ENCODE measurements around the gene SRRD. TPM values are rescaled to one million over a fixed set of nuclear protein-coding genes. Genes with fewer than 3 reads are reported as not detected.

SRRD gene
- total RNA-seq, 4 donors from 2014 or later = 4.2 to 17.3 (median 10.1) TPM

DNA sequence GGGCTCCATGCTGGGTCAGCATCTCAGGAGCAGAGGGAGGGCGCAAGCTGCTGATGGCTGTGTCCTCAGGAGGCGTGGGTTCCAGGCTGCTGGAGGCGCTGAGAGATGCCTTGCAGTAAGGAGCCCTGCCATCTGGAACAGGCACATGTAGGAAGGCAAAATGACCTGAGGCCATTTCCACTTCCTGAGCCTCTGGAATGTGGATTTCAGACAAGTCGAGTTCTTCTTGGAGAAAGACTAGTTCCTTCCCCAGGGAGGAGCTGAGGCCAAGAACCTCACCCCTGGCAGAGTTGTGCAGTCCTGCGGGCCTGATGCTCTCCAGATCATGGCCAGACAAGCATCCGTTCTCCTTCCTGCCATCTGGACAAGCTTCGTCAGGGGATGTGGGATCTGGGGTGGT lies 19.4 kb upstream of the SRRD start:
- Histone ChIP-seq H3K36me3 (peaks cover 0 to 71% (median 0%) of the 10 kb centered on the region in 3 donors), H3K27me3 (no peaks in the 10 kb centered on the region), H3K4me3 (no peak overlapping the region), H3K9me3 (no peaks in the 10 kb centered on the region), H3K4me1 (peaks cover 0 to 6% (median 0%) of the 10 kb centered on the region in 4 donors), H3K27ac (no peak overlapping the region)
- TF ChIP-seq, protein P1, sequence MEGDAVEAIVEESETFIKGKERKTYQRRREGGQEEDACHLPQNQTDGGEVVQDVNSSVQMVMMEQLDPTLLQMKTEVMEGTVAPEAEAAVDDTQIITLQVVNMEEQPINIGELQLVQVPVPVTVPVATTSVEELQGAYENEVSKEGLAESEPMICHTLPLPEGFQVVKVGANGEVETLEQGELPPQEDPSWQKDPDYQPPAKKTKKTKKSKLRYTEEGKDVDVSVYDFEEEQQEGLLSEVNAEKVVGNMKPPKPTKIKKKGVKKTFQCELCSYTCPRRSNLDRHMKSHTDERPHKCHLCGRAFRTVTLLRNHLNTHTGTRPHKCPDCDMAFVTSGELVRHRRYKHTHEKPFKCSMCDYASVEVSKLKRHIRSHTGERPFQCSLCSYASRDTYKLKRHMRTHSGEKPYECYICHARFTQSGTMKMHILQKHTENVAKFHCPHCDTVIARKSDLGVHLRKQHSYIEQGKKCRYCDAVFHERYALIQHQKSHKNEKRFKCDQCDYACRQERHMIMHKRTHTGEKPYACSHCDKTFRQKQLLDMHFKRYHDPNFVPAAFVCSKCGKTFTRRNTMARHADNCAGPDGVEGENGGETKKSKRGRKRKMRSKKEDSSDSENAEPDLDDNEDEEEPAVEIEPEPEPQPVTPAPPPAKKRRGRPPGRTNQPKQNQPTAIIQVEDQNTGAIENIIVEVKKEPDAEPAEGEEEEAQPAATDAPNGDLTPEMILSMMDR (IDR thresholded peaks at IDR 0.05) = no peak
- no peak for TF ChIP-seq POLR2A (IDR thresholded peaks at IDR 0.05)
- no peak for DNase-seq

DNA sequence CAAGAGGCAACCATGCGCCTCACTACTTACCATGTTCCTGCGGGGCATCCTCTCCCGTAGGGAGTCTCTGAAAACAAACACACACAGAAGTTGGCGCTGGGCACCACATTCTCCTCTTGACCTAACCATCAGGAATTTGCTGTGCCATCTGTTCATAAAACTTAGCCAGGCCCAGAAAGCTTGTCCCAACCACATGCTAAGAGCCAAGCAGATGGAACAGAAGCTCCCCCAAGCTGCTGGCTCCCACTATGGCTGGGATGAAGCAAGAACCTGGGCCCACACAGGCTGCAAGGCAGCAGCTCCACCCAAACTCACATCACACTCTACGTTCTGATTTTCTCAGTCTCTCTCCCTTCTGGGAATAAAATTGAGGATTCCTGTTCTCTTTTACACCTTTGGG lies 17.5 kb upstream of the SRRD start:
- Histone ChIP-seq H3K27me3 (no peaks in the 10 kb centered on the region), H3K9me3 (no peaks in the 10 kb centered on the region), H3K4me3 (no peak overlapping the region), H3K4me1 (peaks cover 0 to 6% (median 0%) of the 10 kb centered on the region in 4 donors), H3K27ac (no peak overlapping the region), H3K36me3 (peaks cover 0 to 89% (median 0%) of the 10 kb centered on the region in 3 donors)
- TF ChIP-seq POLR2A (IDR thresholded peaks at IDR 0.05) = no peak
- TF ChIP-seq, protein P1 (IDR thresholded peaks at IDR 0.05) = no peak
- no peak for DNase-seq

DNA sequence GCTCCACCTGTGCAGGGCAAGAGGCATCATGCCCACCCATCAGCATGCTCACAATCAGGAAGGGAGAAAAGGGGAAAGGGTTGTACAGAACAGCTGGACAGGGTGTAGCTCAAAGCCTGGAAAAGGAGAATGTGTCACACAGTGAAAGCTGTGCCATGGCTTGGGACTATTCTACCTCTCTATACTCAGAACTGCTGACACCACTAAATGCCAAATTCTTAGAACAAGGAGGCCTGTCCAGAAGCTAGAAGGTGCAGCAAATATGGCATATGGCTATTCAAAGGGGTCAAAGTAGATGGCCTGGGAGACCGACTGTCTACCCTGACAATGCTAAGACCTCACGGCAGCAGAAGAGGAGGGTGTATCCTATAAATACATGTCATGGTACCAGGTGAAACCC lies 12.9 kb upstream of the SRRD start:
- Histone ChIP-seq H3K9me3 (no peaks in the 10 kb centered on the region), H3K4me1 (no peaks in the 10 kb centered on the region), H3K27me3 (no peaks in the 10 kb centered on the region), H3K4me3 (no peak overlapping the region), H3K36me3 (peaks cover 0 to 95% (median 3%) of the 10 kb centered on the region in 3 donors), H3K27ac (no peak overlapping the region)
- no peak for DNase-seq
- no peak for TF ChIP-seq POLR2A (IDR thresholded peaks at IDR 0.05)

DNA sequence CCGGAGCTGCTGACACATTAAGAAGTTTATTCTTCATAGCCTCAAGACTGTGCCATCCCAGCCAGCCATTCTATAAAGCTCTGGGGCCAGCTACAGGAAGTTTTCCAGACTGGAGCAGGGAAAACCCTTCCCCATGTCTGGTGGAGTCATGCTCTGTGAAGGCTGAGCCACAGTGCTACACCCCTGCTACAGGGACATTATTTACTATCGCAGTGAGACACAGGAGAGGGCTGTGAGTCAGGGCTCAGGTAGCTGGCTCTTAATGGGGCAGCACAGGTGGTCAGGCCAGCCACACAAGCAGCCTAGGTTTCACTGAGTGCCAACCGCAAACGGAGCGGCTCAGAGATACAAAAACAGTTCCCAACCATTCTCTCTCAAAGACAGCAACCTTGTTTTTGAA lies 12.2 kb upstream of the SRRD start:
- Histone ChIP-seq H3K27ac (no peak overlapping the region), H3K36me3 (peaks cover 0 to 94% (median 3%) of the 10 kb centered on the region in 3 donors), H3K4me1 (no peaks in the 10 kb centered on the region), H3K4me3 (no peak overlapping the region), H3K9me3 (no peaks in the 10 kb centered on the region), H3K27me3 (no peaks in the 10 kb centered on the region)
- DNase-seq = no peak
- no peak for TF ChIP-seq POLR2A (IDR thresholded peaks at IDR 0.05)
- TF ChIP-seq, protein P1 (IDR thresholded peaks at IDR 0.05) = no peak

DNA sequence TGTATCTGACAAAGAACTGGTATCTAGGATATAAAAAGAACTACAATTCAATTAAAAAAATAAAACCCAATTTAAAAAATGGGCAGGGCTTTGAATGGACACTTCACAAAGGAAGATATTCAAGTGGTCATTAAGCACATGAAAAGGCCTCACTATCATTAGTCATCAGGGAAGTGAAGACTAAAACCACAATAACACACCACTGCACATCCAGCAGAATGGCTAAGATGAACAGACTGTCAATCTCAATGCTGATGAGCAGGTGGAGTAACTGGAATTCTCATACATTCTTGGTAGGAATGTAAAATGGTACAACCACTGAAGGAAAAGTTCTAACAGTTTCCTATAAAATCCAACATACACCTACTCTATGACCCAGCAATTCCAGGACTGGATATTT lies 9.0 kb upstream of the SRRD start:
- peaks cover 0 to 9% (median 2%) of the 10 kb centered on the region in 4 donors for H3K4me1 ChIP-seq
- peaks cover 0 to 79% (median 3%) of the 10 kb centered on the region in 3 donors for H3K36me3 ChIP-seq
- H3K27me3 ChIP-seq = no peaks in the 10 kb centered on the region
- DNase-seq = no peak
- TF ChIP-seq, protein P1 (IDR thresholded peaks at IDR 0.05) = no peak
- no peak for TF ChIP-seq POLR2A (IDR thresholded peaks at IDR 0.05)
- no peak overlapping the region for H3K27ac ChIP-seq
- H3K9me3 ChIP-seq = no peaks in the 10 kb centered on the region
- no peak overlapping the region for H3K4me3 ChIP-seq

DNA sequence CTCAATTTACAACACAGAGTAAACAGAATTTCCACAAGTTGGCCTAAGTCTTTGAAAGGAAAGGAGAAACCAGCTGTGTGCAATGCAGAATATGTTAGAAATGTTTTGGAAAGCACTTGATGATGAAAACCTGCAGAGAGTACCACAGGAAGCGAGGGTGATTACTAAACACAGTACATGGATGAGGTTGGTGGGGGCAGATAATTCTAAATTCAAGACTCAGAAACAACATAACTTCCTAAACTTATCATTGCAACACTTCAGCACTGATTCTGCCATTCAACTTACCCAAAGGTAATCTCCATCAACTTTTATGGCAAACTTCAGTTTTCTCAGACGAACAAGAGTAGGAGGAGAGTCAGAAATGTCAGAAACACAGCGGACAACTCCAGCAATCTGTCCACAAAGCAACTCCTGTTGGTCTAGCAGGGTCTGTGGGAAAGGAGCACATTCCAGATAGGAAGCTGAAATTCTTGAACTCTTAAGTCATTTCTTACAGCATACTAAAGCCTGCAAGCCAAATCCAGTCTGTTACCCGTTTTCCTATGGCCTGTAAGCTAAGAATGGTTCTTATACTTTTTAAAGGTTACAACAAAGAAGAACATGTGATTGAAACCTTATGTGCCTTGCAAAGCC lies 6.9 kb upstream of the SRRD start:
- Histone ChIP-seq H3K27ac (no peak overlapping the region), H3K27me3 (no peaks in the 10 kb centered on the region), H3K9me3 (no peaks in the 10 kb centered on the region), H3K4me3 (no peak overlapping the region), H3K36me3 (peaks cover 0 to 58% (median 3%) of the 10 kb centered on the region in 3 donors), H3K4me1 (peaks cover 0 to 30% (median 7%) of the 10 kb centered on the region in 4 donors)
- DNase-seq = no peak
- no peak for TF ChIP-seq POLR2A (IDR thresholded peaks at IDR 0.05)
- TF ChIP-seq, protein P1 (IDR thresholded peaks at IDR 0.05) = no peak

Measured in Peyer's patch (tissue), 4 donors.